PC-9 (cell line): ENCODE measurements around the gene P4HA2. TPM values are rescaled to one million over a fixed set of nuclear protein-coding genes. Genes with fewer than 3 reads are reported as not detected.

Experiments used
- BruUV-seq: library from RNA; stranded (reverse); fragments of 400-500 nt; replicated peaks from 2 replicates; lab custom pipeline; 2021; lab: Mats Ljungman, UMichigan
- CTCF ChIA-PET: fragments of 300-600 bp; sonication (Branson Sonifier 250); formaldehyde crosslinking; loops from one replicate; lab custom pipeline; 2022; ENCODE audit warnings: antibody characterized with exemption; lab: Charles Lee
- POLR2A ChIA-PET: fragments of 300-600 bp; sonication (Branson Sonifier 250); formaldehyde crosslinking; loops from one replicate; lab custom pipeline; 2022; ENCODE audit warnings: antibody characterized with exemption; ENCODE audit not compliant: unreplicated experiment; lab: Charles Lee
- DNase-seq, 2 experiments: peaks; one replicate each; pipeline versions ENCODE4 v3.0.0 to v3.0.0-alpha.2; 2015 to 2022; ENCODE audit warnings: mixed read lengths in 1 of 2
- H2AFZ ChIP-seq: fragments of 200-600 bp; sonication (generic); 2 replicates; pipeline ENCODE4 v1.8.1; 2017; ENCODE audit warnings: antibody characterized with exemption
- H3F3A ChIP-seq: fragments of 200-600 bp; sonication (generic); 2 replicates; pipeline ENCODE4 v1.8.1; 2017; ENCODE audit warnings: antibody characterized with exemption, mild to moderate bottlenecking, low read depth; ENCODE audit not compliant: insufficient read depth
- H3K27ac ChIP-seq: fragments of 200-600 bp; sonication (generic); 2 replicates; pipeline ENCODE4 v1.6.1; 2016; ENCODE audit warnings: mixed run types
- H3K27me3 ChIP-seq: fragments of 200-600 bp; sonication (generic); 2 replicates; pipeline ENCODE4 v1.6.1; 2016; ENCODE audit warnings: low read depth, mixed run types; ENCODE audit not compliant: insufficient read depth
- H3K36me3 ChIP-seq: fragments of 200-600 bp; sonication (generic); 2 replicates; pipeline ENCODE4 v1.6.1; 2016; ENCODE audit warnings: low read depth, mixed run types
- H3K4me1 ChIP-seq: fragments of 200-600 bp; sonication (generic); replicated peaks from 2 replicates; pipeline ENCODE4 v1.6.1; 2016; ENCODE audit warnings: mixed run types; ENCODE audit not compliant: insufficient read depth
- H3K4me2 ChIP-seq: fragments of 200-600 bp; sonication (generic); 2 replicates; pipeline ENCODE4 v1.6.1; 2017; ENCODE audit warnings: mixed run types
- H3K4me3 ChIP-seq: fragments of 200-600 bp; sonication (generic); 2 replicates; pipeline ENCODE4 v1.6.1; 2016; ENCODE audit warnings: mixed run types
- H3K79me2 ChIP-seq: fragments of 200-600 bp; sonication (generic); 2 replicates; pipeline ENCODE4 v1.6.1; 2017; ENCODE audit warnings: low read depth, mixed run types
- H3K9me2 ChIP-seq: fragments of 200-600 bp; sonication (generic); 2 replicates; pipeline ENCODE4 v1.8.1; 2017; ENCODE audit warnings: mild to moderate bottlenecking; ENCODE audit not compliant: insufficient read depth
- H3K9me3 ChIP-seq: fragments of 200-600 bp; sonication (generic); 2 replicates; pipeline ENCODE4 v1.8.1; 2016; ENCODE audit warnings: low read depth; ENCODE audit not compliant: insufficient read depth
- H4K20me1 ChIP-seq: fragments of 200-600 bp; sonication (generic); 2 replicates; pipeline ENCODE4 v1.8.1; 2017; ENCODE audit not compliant: insufficient read depth
- EZH2 ChIP-seq: fragments of 200-600 bp; sonication (generic); IDR thresholded peaks from 2 replicates; pipeline ENCODE4 v1.8.0; 2017; ENCODE audit warnings: antibody characterized with exemption, low read depth
- intact Hi-C: fragments of 100-400 bp; cut with micrococcal nuclease; formaldehyde crosslinking; loops from one replicate; pipeline ENCODE4 v1.10.0; 2022; ENCODE audit not compliant: unreplicated experiment
- total RNA-seq: library from RNA; stranded (reverse); gene quantifications from 2 replicates; pipeline ENCODE4 v1.2.3, GENCODE V29; 2021
- TF ChIP-seq, protein P1 (sequence below): fragments of 200-600 bp; sonication (generic); conservative IDR thresholded peaks from 2 replicates; pipeline ENCODE4 v1.6.1; 2017; ENCODE audit warnings: mixed run types, antibody characterized with exemption, mild to moderate bottlenecking, moderate library complexity

P4HA2 gene
- total RNA-seq, 1 experiment from 2014 or later = 21.7 TPM

DNA sequence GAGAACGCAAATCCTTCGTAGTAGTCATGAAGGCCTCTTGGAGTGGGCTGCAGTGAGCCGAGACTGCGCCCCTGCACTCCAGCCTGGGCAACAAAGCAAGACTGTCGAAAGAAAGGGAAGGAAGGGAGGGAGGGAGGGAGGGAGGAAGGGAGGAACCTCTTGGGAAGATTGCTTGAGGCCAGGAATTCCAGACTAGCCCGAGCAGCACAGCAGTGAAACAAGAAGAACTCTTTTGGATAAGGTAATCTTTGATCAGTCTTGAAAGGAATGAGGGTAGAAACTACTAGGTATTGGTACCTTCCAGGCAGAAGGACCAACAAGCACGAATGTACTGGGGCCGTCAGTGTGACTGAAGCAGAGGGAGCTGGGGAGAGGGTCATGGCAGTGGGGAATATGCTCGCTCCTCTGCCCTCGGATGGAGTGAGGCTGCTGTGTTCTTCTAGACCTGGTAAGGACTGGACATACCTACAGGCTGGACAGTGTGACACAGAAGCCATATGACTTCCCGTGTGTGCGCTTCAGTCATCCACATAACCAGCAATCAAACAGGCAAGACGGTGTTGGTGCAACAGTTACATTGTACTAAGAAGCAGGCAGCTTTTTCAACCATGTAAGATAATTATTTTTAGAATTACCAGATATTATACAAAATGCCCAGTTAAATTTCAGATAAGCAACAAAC, 45.2 kb downstream of the P4HA2 start:
- Histone ChIP-seq H3K79me2 (no peaks in the 10 kb centered on the region), H3K36me3 (no peaks in the 10 kb centered on the region), H3K4me3 (no peak overlapping the region), H2AFZ (no peak overlapping the region), H3K9me3 (no peaks in the 10 kb centered on the region), H3F3A (0 out of 2 replicates have a peak, but pooled peaks cover 4% of the 10 kb centered on the region), H3K9me2 (no peaks in the 10 kb centered on the region), H3K4me1 (no peaks in the 10 kb centered on the region), H3K27me3 (no peaks in the 10 kb centered on the region), H3K4me2 (no peak overlapping the region), H4K20me1 (no peaks in the 10 kb centered on the region), H3K27ac (no peak overlapping the region)
- intact Hi-C loops = loop anchor here (5.0 kb wide), 2 partner anchors 205 to 510 kb away; no protein-coding TSS in a partner anchor
- CTCF ChIA-PET = no interaction called here
- no TSS peak for BruUV-seq
- POLR2A ChIA-PET = no interaction called here
- no peak for DNase-seq
- TF ChIP-seq, protein P1, sequence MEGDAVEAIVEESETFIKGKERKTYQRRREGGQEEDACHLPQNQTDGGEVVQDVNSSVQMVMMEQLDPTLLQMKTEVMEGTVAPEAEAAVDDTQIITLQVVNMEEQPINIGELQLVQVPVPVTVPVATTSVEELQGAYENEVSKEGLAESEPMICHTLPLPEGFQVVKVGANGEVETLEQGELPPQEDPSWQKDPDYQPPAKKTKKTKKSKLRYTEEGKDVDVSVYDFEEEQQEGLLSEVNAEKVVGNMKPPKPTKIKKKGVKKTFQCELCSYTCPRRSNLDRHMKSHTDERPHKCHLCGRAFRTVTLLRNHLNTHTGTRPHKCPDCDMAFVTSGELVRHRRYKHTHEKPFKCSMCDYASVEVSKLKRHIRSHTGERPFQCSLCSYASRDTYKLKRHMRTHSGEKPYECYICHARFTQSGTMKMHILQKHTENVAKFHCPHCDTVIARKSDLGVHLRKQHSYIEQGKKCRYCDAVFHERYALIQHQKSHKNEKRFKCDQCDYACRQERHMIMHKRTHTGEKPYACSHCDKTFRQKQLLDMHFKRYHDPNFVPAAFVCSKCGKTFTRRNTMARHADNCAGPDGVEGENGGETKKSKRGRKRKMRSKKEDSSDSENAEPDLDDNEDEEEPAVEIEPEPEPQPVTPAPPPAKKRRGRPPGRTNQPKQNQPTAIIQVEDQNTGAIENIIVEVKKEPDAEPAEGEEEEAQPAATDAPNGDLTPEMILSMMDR = no peak
- TF ChIP-seq EZH2 = no peak

DNA sequence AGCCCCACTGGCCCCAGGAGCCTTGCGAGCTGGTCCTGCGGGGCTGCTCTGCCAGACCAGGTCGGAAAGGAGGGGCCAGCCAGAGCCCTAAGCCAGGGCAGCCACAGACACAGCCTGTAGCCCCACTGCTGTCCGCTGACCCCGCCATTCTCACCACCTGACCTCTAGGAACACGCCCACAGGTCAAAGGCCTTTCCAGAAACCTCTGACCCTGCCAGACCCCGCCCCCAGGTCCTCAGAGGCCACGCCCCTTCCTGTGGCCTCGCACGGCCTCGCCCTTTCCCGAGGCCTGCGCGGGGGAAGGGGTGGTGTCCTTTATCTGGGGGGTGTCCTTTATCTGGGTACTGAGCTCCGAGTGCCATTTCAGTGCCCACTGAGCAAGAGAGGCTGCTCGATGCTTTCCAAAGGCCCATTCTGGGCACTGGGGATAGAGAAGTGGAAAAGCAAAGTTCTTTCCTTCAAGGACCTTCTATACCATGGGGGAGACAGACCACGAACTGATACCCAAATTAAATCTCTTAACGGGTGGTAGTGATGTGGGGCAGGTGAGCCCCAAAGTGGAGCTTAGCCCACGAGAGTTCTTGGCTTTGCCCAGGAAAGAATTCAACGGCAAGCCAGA, 46.5 kb downstream of the P4HA2 start:
- TF ChIP-seq, protein P1 = no peak
- TF ChIP-seq EZH2 = no peak
- H3K79me2 ChIP-seq = no peaks in the 10 kb centered on the region
- no peak overlapping the region for H2AFZ ChIP-seq
- no peaks in the 10 kb centered on the region for H3K4me1 ChIP-seq
- no peak overlapping the region for H3K4me3 ChIP-seq
- no peaks in the 10 kb centered on the region for H3K27me3 ChIP-seq
- CTCF ChIA-PET = interaction anchor here (0.7 kb wide), 1 partner anchor 200 kb away, joined by 3 read pairs; no protein-coding TSS in a partner anchor
- H3F3A ChIP-seq = 0 out of 2 replicates have a peak, but pooled peaks cover 4% of the 10 kb centered on the region
- H3K27ac ChIP-seq = no peak overlapping the region
- no peak overlapping the region for H3K4me2 ChIP-seq
- H3K36me3 ChIP-seq = no peaks in the 10 kb centered on the region
- H4K20me1 ChIP-seq = no peaks in the 10 kb centered on the region
- intact Hi-C loops = loop anchor here (5.0 kb wide), 2 partner anchors 206 to 511 kb away; no protein-coding TSS in a partner anchor
- DNase-seq = no peak
- BruUV-seq = no TSS peak
- POLR2A ChIA-PET = no interaction called here
- H3K9me3 ChIP-seq = no peaks in the 10 kb centered on the region
- no peaks in the 10 kb centered on the region for H3K9me2 ChIP-seq

DNA sequence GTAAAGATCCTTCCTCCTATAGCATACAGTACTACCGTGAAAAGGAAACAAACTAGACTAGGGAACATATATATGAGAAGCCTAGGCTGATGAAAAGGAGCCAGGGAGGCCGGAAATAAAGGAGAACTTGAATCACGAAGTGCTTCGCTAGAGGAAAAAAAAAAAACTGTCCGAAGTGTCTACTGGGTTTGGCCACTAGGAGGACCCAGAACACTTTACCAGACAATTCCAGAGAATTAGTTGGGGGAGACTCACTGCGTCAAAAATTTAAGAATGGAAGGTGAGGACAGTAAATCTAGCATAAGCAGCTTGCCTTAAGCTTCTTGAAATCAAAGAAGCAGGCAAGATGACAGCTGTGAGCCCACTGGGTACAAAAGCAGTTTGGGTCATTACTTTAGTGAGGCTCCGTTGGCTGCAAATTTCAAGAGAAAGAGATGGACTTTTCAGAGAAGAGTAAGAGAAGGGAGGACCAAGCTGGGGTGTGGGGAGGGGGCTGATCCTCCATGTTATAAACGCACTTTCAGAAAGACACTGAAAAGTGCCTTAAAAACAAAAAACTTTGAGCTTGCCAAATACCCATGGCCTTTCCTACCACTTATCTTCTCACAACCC, 47.4 kb downstream of the P4HA2 start:
- Histone ChIP-seq H2AFZ (no peak overlapping the region), H3K4me3 (no peak overlapping the region), H3K4me2 (no peak overlapping the region), H3K27me3 (no peaks in the 10 kb centered on the region), H3K4me1 (no peaks in the 10 kb centered on the region), H3F3A (0 out of 2 replicates have a peak, but pooled peaks cover 4% of the 10 kb centered on the region), H4K20me1 (no peaks in the 10 kb centered on the region), H3K9me3 (no peaks in the 10 kb centered on the region), H3K9me2 (no peaks in the 10 kb centered on the region), H3K36me3 (no peaks in the 10 kb centered on the region), H3K27ac (no peak overlapping the region), H3K79me2 (no peaks in the 10 kb centered on the region)
- POLR2A ChIA-PET = no interaction called here
- BruUV-seq = no TSS peak
- CTCF ChIA-PET = interaction anchor here (0.6 to 1.0 kb wide), 10 partner anchors 79 to 610 kb away, joined by 3 to 5 read pairs (median 3); no protein-coding TSS in a partner anchor
- intact Hi-C loops = loop anchor here (1.0 to 5.0 kb wide), 3 partner anchors 115 to 512 kb away; no protein-coding TSS in a partner anchor
- no peak for TF ChIP-seq EZH2
- TF ChIP-seq, protein P1 = peak; percentile 82
- peak; percentile 43 to 46 for DNase-seq
